ENCODE measurements around the gene RFC1. TPM values are rescaled to one million over a fixed set of nuclear protein-coding genes. Genes with fewer than 3 reads are reported as not detected.

The RFC1 gene
- total and polyA plus RNA-seq, 2 experiments from 2014 or later: 26.0 to 44.0 TPM

DNA sequence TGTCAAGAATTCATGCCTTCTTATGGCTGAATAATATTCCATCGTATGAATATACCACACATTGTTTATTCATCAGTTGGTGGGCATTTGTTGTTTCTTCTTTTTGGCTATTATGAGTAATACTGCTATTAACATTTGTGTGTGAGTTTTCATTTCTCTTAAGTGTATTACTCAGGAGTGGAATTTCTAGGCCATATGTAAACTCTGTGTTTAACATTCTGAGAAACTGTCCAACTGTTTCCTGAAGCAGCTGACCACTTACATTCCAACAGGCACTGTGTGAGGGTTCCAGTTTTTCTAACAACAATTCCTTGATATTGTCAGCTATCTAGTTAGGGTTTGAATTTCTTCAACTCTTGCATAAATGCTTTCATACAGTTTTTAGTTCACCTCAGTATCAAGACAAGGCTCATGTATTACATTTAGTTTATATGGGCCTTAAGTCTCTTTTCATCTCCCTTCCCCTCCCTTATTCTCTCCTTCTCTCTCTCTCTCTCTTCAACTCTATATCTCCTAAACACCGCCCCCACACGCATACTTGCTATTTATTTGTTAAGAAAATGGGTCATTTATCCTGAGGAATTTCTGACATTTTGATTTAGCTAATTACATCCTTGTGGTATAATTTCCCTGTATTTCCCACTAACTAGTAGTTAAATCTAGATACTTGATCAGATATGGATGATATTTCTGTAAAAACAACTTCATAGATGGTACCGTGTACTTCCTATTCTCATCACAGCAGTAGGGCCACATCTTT lies 106.4 kb downstream of the RFC1 start:
- Histone ChIP-seq H3K4me2 (no peak overlapping the region), H3K79me2 (no peaks in the 10 kb centered on the region), H2AFZ (no peak overlapping the region), H4K20me1 (ENCODE audit: insufficient read depth, poor library complexity, severe bottlenecking) (no peaks in the 10 kb centered on the region), H3K9me3 (ENCODE audit: low read depth) (no peaks in the 10 kb centered on the region), H3K27ac (no peak overlapping the region), H3K27me3 (no peaks in the 10 kb centered on the region), H3K4me1 (ENCODE audit: insufficient read depth) (no peaks in the 10 kb centered on the region), H3K9me2 (replicated peaks; ENCODE audit: insufficient read depth) (no peaks in the 10 kb centered on the region), H3K36me3 (replicated peaks; ENCODE audit: insufficient read depth, low read depth) (no peaks in the 10 kb centered on the region), H3K4me3 (no peak overlapping the region)
- no peak for DNase-seq (ENCODE audit: low spot score)
- no peak for TF ChIP-seq EZH2phosphoT487 (IDR thresholded peaks at IDR 0.05; ENCODE audit: low read depth, severe bottlenecking, unreplicated experiment)
- TF ChIP-seq EZH2 (IDR thresholded peaks at IDR 0.05; ENCODE audit: borderline replicate concordance): no peak
- TF ChIP-seq, protein P1, sequence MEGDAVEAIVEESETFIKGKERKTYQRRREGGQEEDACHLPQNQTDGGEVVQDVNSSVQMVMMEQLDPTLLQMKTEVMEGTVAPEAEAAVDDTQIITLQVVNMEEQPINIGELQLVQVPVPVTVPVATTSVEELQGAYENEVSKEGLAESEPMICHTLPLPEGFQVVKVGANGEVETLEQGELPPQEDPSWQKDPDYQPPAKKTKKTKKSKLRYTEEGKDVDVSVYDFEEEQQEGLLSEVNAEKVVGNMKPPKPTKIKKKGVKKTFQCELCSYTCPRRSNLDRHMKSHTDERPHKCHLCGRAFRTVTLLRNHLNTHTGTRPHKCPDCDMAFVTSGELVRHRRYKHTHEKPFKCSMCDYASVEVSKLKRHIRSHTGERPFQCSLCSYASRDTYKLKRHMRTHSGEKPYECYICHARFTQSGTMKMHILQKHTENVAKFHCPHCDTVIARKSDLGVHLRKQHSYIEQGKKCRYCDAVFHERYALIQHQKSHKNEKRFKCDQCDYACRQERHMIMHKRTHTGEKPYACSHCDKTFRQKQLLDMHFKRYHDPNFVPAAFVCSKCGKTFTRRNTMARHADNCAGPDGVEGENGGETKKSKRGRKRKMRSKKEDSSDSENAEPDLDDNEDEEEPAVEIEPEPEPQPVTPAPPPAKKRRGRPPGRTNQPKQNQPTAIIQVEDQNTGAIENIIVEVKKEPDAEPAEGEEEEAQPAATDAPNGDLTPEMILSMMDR (IDR thresholded peaks at IDR 0.05; ENCODE audit: poor library complexity): no peak
- WGBS (ENCODE audit: low lambda C conversion rate, missing lambda C conversion rate): 98% methylated on average over 4 of the region's 4 CpGs

DNA sequence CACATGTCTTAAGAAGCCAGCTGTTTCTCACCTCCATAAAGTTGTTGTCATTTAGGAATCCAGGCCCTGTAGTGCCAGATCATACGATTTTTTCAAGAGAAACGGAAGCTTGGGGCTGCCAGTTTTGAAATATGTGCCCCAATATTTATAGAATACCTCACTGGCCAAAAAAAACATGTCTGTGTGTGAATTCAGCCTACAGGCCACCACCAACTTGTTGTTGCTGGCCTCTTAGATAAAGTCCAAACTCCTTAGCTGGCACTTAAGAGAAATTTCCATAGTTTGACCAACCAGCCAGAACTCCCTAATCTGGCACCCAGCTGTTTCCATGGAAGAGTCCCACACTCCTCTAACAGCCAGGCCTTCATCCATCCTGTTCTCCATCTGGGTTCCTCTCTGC lies 109.7 kb downstream of the RFC1 start:
- WGBS (ENCODE audit: low lambda C conversion rate, missing lambda C conversion rate): 89% methylated on average over 2 of the region's 2 CpGs
- Histone ChIP-seq H4K20me1 (ENCODE audit: insufficient read depth, poor library complexity, severe bottlenecking) (no peaks in the 10 kb centered on the region), H3K4me3 (no peak overlapping the region), H3K9me2 (replicated peaks; ENCODE audit: insufficient read depth) (no peaks in the 10 kb centered on the region), H3K9me3 (ENCODE audit: low read depth) (no peaks in the 10 kb centered on the region), H3K4me1 (ENCODE audit: insufficient read depth) (no peaks in the 10 kb centered on the region), H3K79me2 (no peaks in the 10 kb centered on the region), H3K36me3 (replicated peaks; ENCODE audit: insufficient read depth, low read depth) (no peaks in the 10 kb centered on the region), H3K4me2 (no peak overlapping the region), H2AFZ (no peak overlapping the region), H3K27me3 (no peaks in the 10 kb centered on the region), H3K27ac (no peak overlapping the region)
- TF ChIP-seq EZH2phosphoT487 (IDR thresholded peaks at IDR 0.05; ENCODE audit: low read depth, severe bottlenecking, unreplicated experiment) (no peak), EZH2 (IDR thresholded peaks at IDR 0.05; ENCODE audit: borderline replicate concordance) (no peak)
- TF ChIP-seq, protein P1 (IDR thresholded peaks at IDR 0.05; ENCODE audit: poor library complexity): no peak
- DNase-seq (ENCODE audit: low spot score): no peak

GRCh38 chr4:39255871-39256270 lies 110.3 kb downstream of the RFC1 start:
- H3K27ac ChIP-seq: no peak overlapping the region
- H4K20me1 ChIP-seq (ENCODE audit: insufficient read depth, poor library complexity, severe bottlenecking): no peaks in the 10 kb centered on the region
- no peak for DNase-seq (ENCODE audit: low spot score)
- no peaks in the 10 kb centered on the region for H3K79me2 ChIP-seq
- no peaks in the 10 kb centered on the region for H3K27me3 ChIP-seq
- no peak overlapping the region for H2AFZ ChIP-seq
- no peak overlapping the region for H3K4me2 ChIP-seq
- H3K9me3 ChIP-seq (ENCODE audit: low read depth): no peaks in the 10 kb centered on the region
- no peak overlapping the region for H3K4me3 ChIP-seq
- no peaks in the 10 kb centered on the region for H3K9me2 ChIP-seq (replicated peaks; ENCODE audit: insufficient read depth)
- H3K36me3 ChIP-seq (replicated peaks; ENCODE audit: insufficient read depth, low read depth): no peaks in the 10 kb centered on the region
- no peak for TF ChIP-seq EZH2 (IDR thresholded peaks at IDR 0.05; ENCODE audit: borderline replicate concordance)
- no peak for TF ChIP-seq EZH2phosphoT487 (IDR thresholded peaks at IDR 0.05; ENCODE audit: low read depth, severe bottlenecking, unreplicated experiment)
- TF ChIP-seq, protein P1 (IDR thresholded peaks at IDR 0.05; ENCODE audit: poor library complexity): no peak
- WGBS (ENCODE audit: low lambda C conversion rate, missing lambda C conversion rate): 88% methylated on average over 5 of the region's 5 CpGs
- no peaks in the 10 kb centered on the region for H3K4me1 ChIP-seq (ENCODE audit: insufficient read depth)
